Endodermal cell (in vitro differentiated cells): ENCODE results near the gene ORC6. TPM values are rescaled to one million over a fixed set of nuclear protein-coding genes. Genes with fewer than 3 reads are reported as not detected.

ENCODE experiments used
- DNase-seq: peaks from one replicate; pipeline ENCODE4 v3.0.0-alpha.2; 2017
- H3K27ac ChIP-seq: 2 replicates; pipeline ENCODE4 v1.5.1; 2013; ENCODE audit warnings: mild to moderate bottlenecking, low read depth, low read length, moderate library complexity
- H3K27me3 ChIP-seq: 2 replicates; pipeline ENCODE4 v1.6.1; 2013; ENCODE audit warnings: mild to moderate bottlenecking, low read length, moderate library complexity; ENCODE audit not compliant: insufficient read depth, control insufficient read depth, poor library complexity, severe bottlenecking
- H3K36me3 ChIP-seq: 2 replicates; pipeline ENCODE4 v1.7.0; 2013; ENCODE audit warnings: mild to moderate bottlenecking, low read length, moderate library complexity; ENCODE audit not compliant: control insufficient read depth, insufficient read depth
- H3K4me1 ChIP-seq: one replicate; pipeline ENCODE4 v1.7.0; 2013; ENCODE audit warnings: low read length; ENCODE audit not compliant: control insufficient read depth, insufficient read depth
- H3K4me3 ChIP-seq: 2 replicates; pipeline ENCODE4 v1.5.1; 2013; ENCODE audit warnings: mild to moderate bottlenecking, low read length, moderate library complexity
- H3K9ac ChIP-seq: 2 replicates; pipeline ENCODE4 v1.6.1; 2013; ENCODE audit warnings: mild to moderate bottlenecking, low read length, moderate library complexity; ENCODE audit not compliant: poor library complexity, severe bottlenecking; ENCODE audit errors: extremely low read depth
- H3K9me3 ChIP-seq: 2 replicates; pipeline ENCODE4 v1.6.1; 2013; ENCODE audit warnings: mild to moderate bottlenecking, low read length, moderate library complexity; ENCODE audit not compliant: control insufficient read depth
- H3K27ac Mint-ChIP-seq: 2 replicates; pipeline ENCODE4 v1.8.0; 2020; ENCODE audit warnings: mixed read lengths
- H3K27me3 Mint-ChIP-seq: 2 replicates; pipeline ENCODE4 v1.8.0; 2021; ENCODE audit warnings: mild to moderate bottlenecking, mixed read lengths; ENCODE audit not compliant: insufficient read depth
- H3K36me3 Mint-ChIP-seq: 2 replicates; pipeline ENCODE4 v1.8.0; 2020; ENCODE audit warnings: low read depth, mixed read lengths
- H3K4me1 Mint-ChIP-seq: 2 replicates; pipeline ENCODE4 v1.8.0; 2020; ENCODE audit warnings: mixed read lengths
- H3K4me3 Mint-ChIP-seq: 2 replicates; pipeline ENCODE4 v1.8.0; 2020; ENCODE audit warnings: mild to moderate bottlenecking, moderate library complexity, mixed read lengths
- H3K9me3 Mint-ChIP-seq: 2 replicates; pipeline ENCODE4 v1.8.0; 2020; ENCODE audit warnings: mild to moderate bottlenecking, mixed read lengths
- WGBS, 2 experiments: methylation state at CpG; one replicate each; pipeline versions ENCODE4 v1.1.5 to v1.1.7; 2013; ENCODE audit warnings: missing lambda C conversion rate in 2 of 2, mixed read lengths in 1 of 2; ENCODE audit not compliant: insufficient coverage in 1 of 2, insufficient read length in 1 of 2; 5-methylcytosine and 5-hydroxymethylcytosine counted together
- total RNA-seq, 2 donors: library from RNA; stranded (reverse); fragmentation: NEBNext Ultra II Directional in 1 of 2; extraction: Animal tissue kit (Norgen Biotek cat#: 25700) in 1 of 2; gene quantifications; 2 replicates in 1 of 2; 3 replicates in 1 of 2; pipeline ENCODE4 v1.2.1, GENCODE V29; 2021
- TF ChIP-seq, protein P1 (sequence below): fragments of 200-600 bp; sonication (generic); conservative IDR thresholded peaks from 2 replicates; pipeline ENCODE4 v1.5.0; 2021; ENCODE audit warnings: antibody characterized with exemption, mild to moderate bottlenecking

The ORC6 gene
- total RNA-seq, 2 donors from 2014 or later, result 94.9 to 128 TPM

DNA sequence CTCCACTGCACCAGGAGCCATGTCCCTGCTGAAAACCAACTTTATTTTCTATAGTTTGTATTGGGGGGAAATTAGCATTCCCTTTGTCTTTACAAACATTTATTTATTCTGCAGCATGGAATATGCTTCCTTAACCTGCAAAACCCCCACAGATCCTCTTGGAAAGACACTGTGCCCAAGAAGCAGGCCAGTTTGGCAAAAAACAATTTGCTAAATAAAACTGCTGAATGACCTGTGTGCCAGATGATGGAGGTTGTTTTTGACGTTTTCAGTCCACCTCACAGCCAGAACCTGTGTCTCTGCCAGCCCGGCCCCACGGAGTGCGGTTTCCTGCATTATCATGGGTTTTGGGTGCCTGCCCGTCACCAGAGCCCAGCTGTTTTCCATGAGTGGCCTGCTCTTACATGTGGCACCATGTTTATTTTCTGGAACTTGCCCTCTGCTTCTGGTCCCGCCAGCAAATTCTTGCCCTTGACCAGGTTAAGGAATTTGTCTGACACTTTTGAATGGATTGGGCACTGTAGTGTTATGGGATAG is 26.4 kb downstream of the ORC6 start:
- TF ChIP-seq, protein P1, sequence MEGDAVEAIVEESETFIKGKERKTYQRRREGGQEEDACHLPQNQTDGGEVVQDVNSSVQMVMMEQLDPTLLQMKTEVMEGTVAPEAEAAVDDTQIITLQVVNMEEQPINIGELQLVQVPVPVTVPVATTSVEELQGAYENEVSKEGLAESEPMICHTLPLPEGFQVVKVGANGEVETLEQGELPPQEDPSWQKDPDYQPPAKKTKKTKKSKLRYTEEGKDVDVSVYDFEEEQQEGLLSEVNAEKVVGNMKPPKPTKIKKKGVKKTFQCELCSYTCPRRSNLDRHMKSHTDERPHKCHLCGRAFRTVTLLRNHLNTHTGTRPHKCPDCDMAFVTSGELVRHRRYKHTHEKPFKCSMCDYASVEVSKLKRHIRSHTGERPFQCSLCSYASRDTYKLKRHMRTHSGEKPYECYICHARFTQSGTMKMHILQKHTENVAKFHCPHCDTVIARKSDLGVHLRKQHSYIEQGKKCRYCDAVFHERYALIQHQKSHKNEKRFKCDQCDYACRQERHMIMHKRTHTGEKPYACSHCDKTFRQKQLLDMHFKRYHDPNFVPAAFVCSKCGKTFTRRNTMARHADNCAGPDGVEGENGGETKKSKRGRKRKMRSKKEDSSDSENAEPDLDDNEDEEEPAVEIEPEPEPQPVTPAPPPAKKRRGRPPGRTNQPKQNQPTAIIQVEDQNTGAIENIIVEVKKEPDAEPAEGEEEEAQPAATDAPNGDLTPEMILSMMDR, result no peak
- no peak overlapping the region for H3K4me3 ChIP-seq
- peak; percentile 13 for DNase-seq
- no peak overlapping the region for H3K27ac Mint-ChIP-seq
- no peaks in the 10 kb centered on the region for H3K27me3 ChIP-seq
- H3K9me3 Mint-ChIP-seq, result no peaks in the 10 kb centered on the region
- no peak overlapping the region for H3K27ac ChIP-seq
- no peaks in the 10 kb centered on the region for H3K36me3 Mint-ChIP-seq
- H3K27me3 Mint-ChIP-seq, result no peaks in the 10 kb centered on the region
- WGBS, 2 experiments, result 76 to 81% methylated on average over 3 to 6 of the region's 6 CpGs
- H3K9me3 ChIP-seq, result no peaks in the 10 kb centered on the region
- no peak overlapping the region for H3K9ac ChIP-seq
- H3K36me3 ChIP-seq, result no peaks in the 10 kb centered on the region
- H3K4me1 ChIP-seq, result no peaks in the 10 kb centered on the region
- no peaks in the 10 kb centered on the region for H3K4me1 Mint-ChIP-seq
- H3K4me3 Mint-ChIP-seq, result no peak overlapping the region

DNA sequence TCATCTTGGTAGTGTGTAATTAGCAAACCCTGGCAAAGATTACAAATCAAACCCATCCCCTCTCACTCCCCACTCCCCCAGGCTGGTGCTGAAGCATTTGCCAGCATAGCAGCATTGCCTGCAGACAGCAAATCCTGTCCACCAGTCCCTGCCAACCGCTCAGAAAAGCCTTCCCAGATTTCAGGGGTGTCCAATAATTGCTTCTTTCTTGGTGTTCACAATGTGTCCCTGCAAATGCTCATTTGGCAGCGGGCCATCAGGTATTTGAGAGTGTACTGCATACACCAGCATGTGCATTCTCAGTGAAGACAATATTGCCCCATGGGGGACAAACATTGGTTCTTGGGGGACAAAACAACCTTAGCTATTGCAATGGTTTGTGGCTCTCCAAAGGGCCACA is 28.2 kb downstream of the ORC6 start:
- Mint-ChIP-seq H3K27ac (no peak overlapping the region), H3K27me3 (no peaks in the 10 kb centered on the region), H3K4me1 (no peaks in the 10 kb centered on the region), H3K9me3 (no peaks in the 10 kb centered on the region), H3K4me3 (no peak overlapping the region), H3K36me3 (no peaks in the 10 kb centered on the region)
- WGBS, 2 experiments, result 90 to 100% methylated on average over 1 to 2 of the region's 2 CpGs
- H3K27me3 ChIP-seq, result no peaks in the 10 kb centered on the region
- peak; percentile 20 for DNase-seq
- no peaks in the 10 kb centered on the region for H3K4me1 ChIP-seq
- TF ChIP-seq, protein P1, result no peak
- H3K4me3 ChIP-seq, result no peak overlapping the region
- H3K27ac ChIP-seq, result no peak overlapping the region
- no peak overlapping the region for H3K9ac ChIP-seq
- no peaks in the 10 kb centered on the region for H3K36me3 ChIP-seq
- no peaks in the 10 kb centered on the region for H3K9me3 ChIP-seq

DNA sequence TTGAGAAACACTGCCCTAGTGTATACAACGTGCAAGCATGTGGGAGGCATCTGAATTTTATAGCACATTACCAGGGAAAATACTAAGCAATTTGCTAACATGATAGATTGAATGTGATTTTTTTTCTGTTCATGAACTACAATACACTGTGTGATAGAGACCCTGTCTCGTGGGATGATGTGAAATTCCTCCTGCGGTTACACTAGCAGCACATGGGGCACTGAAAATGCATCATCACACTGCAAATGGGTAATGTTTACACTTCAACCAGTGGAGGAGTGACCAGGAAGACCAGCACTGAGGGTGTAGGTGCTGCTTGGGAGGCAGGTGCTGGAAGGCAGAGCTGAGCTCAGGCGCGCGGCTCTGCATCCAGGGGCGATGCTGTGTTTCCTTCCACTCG is 28.8 kb downstream of the ORC6 start:
- Histone ChIP-seq H3K4me1 (no peaks in the 10 kb centered on the region), H3K27ac (no peak overlapping the region), H3K27me3 (no peaks in the 10 kb centered on the region), H3K9me3 (peaks cover 3% of the 10 kb centered on the region), H3K9ac (no peak overlapping the region), H3K36me3 (no peaks in the 10 kb centered on the region), H3K4me3 (no peak overlapping the region)
- Mint-ChIP-seq H3K27me3 (no peaks in the 10 kb centered on the region), H3K27ac (no peak overlapping the region), H3K9me3 (peaks cover 3% of the 10 kb centered on the region), H3K36me3 (peaks cover 3% of the 10 kb centered on the region), H3K4me3 (no peak overlapping the region), H3K4me1 (no peaks in the 10 kb centered on the region)
- no peak for DNase-seq
- 89 to 95% methylated on average over 7 to 8 of the region's 8 CpGs for WGBS, 2 experiments
- TF ChIP-seq, protein P1, result no peak
